Naive B cell (primary cell): ENCODE measurements around the gene COG8. TPM values are rescaled to one million over a fixed set of nuclear protein-coding genes. Genes with fewer than 3 reads are reported as not detected.
"Not testable (repeated sequence)": the region's sequence is repeated elsewhere in the genome, so short reads cannot be mapped to it uniquely, and the experiment has no call there.

ENCODE experiments used
- ATAC-seq, 2 donors: fragments of 150-1000 bp; cut with Tn5 transposase; 2 replicates each; pipeline ENCODE4 v1.10.0; 2021; ENCODE audit warnings: low read depth in 2 of 2, mild to moderate bottlenecking in 2 of 2, moderate library complexity in 2 of 2
- DNase-seq: peaks from one replicate; pipeline ENCODE4 v3.0.0; 2022
- H3K27ac Mint-ChIP-seq, 6 donors: one replicate each; pipeline ENCODE4 v1.8.0; 2020 to 2022; ENCODE audit warnings: mild to moderate bottlenecking in 6 of 6, mixed read lengths in 6 of 6, moderate library complexity in 5 of 6, inconsistent platforms in 2 of 6
- H3K27me3 Mint-ChIP-seq, 3 donors: one replicate each; pipeline ENCODE4 v1.8.0; 2021 to 2022; ENCODE audit warnings: mixed read lengths in 3 of 3, mild to moderate bottlenecking in 1 of 3
- H3K36me3 Mint-ChIP-seq, 2 donors: one replicate each; pipeline ENCODE4 v1.8.0; 2020 to 2022; ENCODE audit warnings: mixed read lengths in 2 of 2, inconsistent platforms in 1 of 2, mild to moderate bottlenecking in 1 of 2
- H3K4me1 Mint-ChIP-seq, 3 donors: one replicate each; pipeline ENCODE4 v1.8.0; 2020 to 2022; ENCODE audit warnings: mixed read lengths in 3 of 3, inconsistent platforms in 1 of 3, mild to moderate bottlenecking in 1 of 3, moderate library complexity in 1 of 3
- H3K4me3 Mint-ChIP-seq, 8 donors: one replicate each; pipeline ENCODE4 v1.8.0; 2020 to 2022; ENCODE audit warnings: mild to moderate bottlenecking in 8 of 8, mixed read lengths in 8 of 8, moderate library complexity in 8 of 8, inconsistent platforms in 2 of 8
- H3K9me3 Mint-ChIP-seq, 7 donors: one replicate each; pipeline ENCODE4 v1.8.0; 2020 to 2022; ENCODE audit warnings: mixed read lengths in 7 of 7, mild to moderate bottlenecking in 5 of 7, inconsistent platforms in 2 of 7, moderate library complexity in 1 of 7
- polyA plus RNA-seq, 6 donors: library from polyadenylated mRNA; unstranded; fragments of 300-500 nt; fragmentation: Illumina TruSeq; gene quantifications; one replicate each; pipeline ENCODE4 v1.2.3, GENCODE V29; 2021; ENCODE audit warnings: low read depth in 6 of 6

Gene COG8
- polyA plus RNA-seq, 6 donors from 2014 or later: 25.4 to 57.1 (median 34.3) TPM

DNA sequence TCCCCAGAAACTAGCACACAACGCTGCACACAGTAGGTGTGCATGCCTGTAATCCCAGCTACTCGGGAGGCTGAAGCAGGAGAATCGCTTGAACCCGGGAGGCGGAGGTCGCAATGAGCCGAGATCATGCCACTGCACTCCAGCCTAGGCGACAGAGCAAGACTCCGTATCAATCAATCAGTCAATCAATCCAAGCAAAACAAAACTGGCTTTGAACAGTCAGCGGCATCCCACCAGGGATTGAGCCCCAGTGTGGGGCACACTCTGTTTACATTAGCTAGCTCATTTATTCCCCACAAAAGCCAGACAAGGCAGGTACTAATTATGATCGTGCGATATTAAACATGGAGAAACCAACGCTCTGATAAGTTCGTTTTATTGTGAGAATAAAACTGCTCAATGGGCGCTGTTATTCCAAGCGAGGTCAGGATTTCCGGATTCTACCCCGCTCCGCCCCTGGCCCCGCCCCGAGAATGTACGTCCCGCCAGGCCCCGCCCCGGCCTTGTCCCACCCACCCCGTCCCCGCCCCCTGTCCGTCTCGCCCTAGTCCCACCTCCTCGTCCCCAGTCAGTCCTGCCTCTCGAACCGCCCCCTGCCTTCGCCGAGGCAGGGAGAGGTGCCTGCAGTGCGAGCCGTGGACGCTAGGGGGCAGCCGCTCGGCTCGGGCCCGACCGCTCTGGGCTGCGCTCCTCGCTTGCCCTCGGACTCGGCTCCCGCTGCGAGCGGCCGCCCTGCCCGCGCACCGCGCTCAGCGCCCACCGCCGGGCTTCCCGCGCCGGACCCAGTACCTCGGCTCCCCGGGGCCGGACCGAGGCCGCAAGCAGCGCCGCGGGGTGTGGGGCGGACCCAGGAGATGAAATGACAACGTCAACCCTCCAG is 28.5 kb downstream of the COG8 start, which contains the start of gene VPS4A:
VPS4A (plus strand) TSS at position 698 of the 880 bp plus-strand sequence; CDS start at position 860, 162 bp downstream.
- peak within 1 kb of the TSS; percentile 79 to 98 (median 96) for H3K27ac Mint-ChIP-seq
- peak; percentile 88 to 95 for ATAC-seq
- H3K9me3 Mint-ChIP-seq: no peaks in the 10 kb centered on the region
- H3K4me3 Mint-ChIP-seq: peak within 1 kb of the TSS; percentile 90 to 100 (median 98)
- H3K27me3 Mint-ChIP-seq: no peaks in the 10 kb centered on the region
- H3K4me1 Mint-ChIP-seq: peaks cover 15 to 31% (median 22%) of the 10 kb centered on the region in 3 donors
- no peaks in the 10 kb centered on the region for H3K36me3 Mint-ChIP-seq
- DNase-seq: peak; percentile 98

DNA sequence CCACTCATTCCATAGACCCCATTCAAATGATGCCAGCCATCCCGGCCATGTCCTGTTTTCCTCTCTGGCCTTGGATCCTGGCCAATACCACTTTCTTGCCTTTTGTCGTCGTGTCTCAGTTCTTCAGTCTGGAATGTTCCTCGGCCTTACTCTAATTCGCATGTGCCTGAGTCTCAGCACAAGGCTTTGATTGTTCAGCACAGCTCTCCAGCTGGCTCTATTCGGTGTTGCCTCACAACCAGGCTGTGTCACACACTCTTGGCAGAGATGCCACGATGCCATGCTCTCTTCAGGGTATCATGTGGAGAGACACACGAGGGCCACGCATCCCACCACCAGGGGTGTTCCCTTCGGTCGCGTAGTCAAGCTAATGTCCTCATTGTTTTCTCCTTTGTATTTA is 30.0 kb downstream of the COG8 start:
- no peaks in the 10 kb centered on the region for H3K27me3 Mint-ChIP-seq
- H3K4me1 Mint-ChIP-seq: peaks cover 15 to 25% (median 21%) of the 10 kb centered on the region in 3 donors
- DNase-seq: no peak
- H3K36me3 Mint-ChIP-seq: no peaks in the 10 kb centered on the region
- H3K9me3 Mint-ChIP-seq: no peaks in the 10 kb centered on the region
- no peak for ATAC-seq
- peak overlapping the region in 1 of 6 donors; percentile 97 for H3K27ac Mint-ChIP-seq
- peak overlapping the region in 2 of 8 donors; percentile 44 to 52 for H3K4me3 Mint-ChIP-seq

DNA sequence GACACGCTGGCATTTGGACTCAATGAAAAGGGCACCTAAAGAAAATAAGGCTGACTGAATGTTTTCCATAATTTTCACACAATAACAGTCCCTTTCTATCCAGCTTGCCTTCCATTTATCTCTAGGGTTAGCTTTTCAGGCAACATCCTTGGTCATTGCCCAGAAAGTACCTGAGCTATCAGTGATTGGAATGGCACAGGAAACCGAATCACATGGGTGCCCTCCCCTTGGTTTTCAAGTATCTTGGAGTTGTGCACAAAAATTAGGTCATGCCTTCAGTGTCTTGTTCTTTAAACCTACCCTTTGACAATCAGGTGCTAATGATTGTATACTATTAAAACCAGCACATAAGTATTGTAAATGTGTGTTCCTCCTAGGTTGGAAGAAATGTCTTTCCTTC is 31.5 kb downstream of the COG8 start:
- H3K36me3 Mint-ChIP-seq: no peaks in the 10 kb centered on the region
- DNase-seq (no peak), ATAC-seq (no peak)
- no peaks in the 10 kb centered on the region for H3K27me3 Mint-ChIP-seq
- no peaks in the 10 kb centered on the region for H3K9me3 Mint-ChIP-seq
- peak overlapping the region in 1 of 8 donors; percentile 41 for H3K4me3 Mint-ChIP-seq
- H3K4me1 Mint-ChIP-seq: peaks cover 7 to 15% (median 14%) of the 10 kb centered on the region in 3 donors
- H3K27ac Mint-ChIP-seq: no peak overlapping the region

DNA sequence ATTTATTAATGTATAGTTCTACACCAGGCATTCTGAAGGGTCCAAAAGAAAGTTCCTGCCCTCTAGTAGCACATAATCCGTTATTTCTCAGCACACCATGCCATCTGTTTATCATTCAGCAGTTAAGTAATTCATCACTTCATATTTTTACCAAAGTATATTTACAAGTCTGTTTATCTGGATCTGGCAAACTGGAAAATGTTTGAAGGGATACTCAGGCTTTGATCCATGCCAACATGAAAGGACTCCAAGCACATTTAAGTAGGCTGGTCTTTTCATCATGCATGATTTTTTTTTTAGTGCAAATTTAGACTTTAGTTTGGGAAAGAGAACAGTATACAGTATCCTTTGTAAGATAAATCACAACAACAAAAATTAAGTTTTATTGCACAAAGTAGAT is 32.3 kb downstream of the COG8 start:
- Mint-ChIP-seq H3K9me3 (no peaks in the 10 kb centered on the region), H3K36me3 (no peaks in the 10 kb centered on the region), H3K27me3 (no peaks in the 10 kb centered on the region), H3K4me1 (peaks cover 8 to 14% (median 11%) of the 10 kb centered on the region in 3 donors), H3K4me3 (no peak overlapping the region), H3K27ac (no peak overlapping the region)
- ATAC-seq (no peak), DNase-seq (no peak)

DNA sequence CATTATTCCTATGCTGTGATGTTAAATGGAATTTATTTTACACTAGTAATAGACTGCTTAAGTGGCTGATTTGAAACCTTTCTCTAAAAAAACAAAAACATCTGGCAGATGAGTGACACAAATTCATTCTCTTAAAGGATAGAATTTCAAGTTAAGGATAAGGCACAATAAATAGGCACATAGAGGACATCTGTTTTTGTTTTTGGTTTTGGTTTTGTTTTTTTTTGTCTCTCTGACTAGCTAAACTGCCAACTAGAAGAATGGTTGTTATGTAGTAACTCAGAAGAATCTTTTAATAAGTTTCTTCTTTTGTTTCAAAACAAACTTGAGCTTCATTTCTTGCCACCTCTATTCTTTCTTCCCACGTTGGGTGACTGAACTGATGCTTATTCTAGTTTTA is 33.3 kb downstream of the COG8 start:
- Mint-ChIP-seq H3K36me3 (peaks cover 0 to 3% of the 10 kb centered on the region in 2 donors), H3K4me1 (peaks cover 4 to 10% (median 5%) of the 10 kb centered on the region in 3 donors), H3K9me3 (no peaks in the 10 kb centered on the region), H3K27me3 (no peaks in the 10 kb centered on the region), H3K27ac (no peak overlapping the region), H3K4me3 (no peak overlapping the region)
- DNase-seq (no peak), ATAC-seq (no peak)

DNA sequence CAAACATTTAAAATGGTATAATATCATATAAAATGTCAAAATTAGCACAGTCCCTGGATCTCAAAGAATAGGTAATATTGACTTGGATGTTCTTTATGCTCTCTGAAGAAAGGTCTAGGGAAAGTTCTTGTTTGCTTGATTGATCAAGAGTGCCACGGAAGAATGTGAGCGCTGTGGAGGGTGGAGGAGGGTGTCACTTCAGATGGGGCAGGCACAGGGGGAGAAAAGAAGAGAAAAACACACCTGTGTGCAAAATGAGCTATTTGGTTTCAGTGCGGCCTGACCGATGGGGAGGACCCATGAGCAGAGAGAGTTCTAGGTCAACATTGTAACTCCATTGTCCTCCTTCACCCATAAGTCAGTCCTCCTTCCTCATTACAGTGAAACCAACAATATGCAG is 37.1 kb downstream of the COG8 start:
- H3K4me1 Mint-ChIP-seq: peaks cover 0 to 4% (median 2%) of the 10 kb centered on the region in 3 donors
- no peaks in the 10 kb centered on the region for H3K9me3 Mint-ChIP-seq
- ATAC-seq (no peak), DNase-seq (no peak)
- peaks cover 0 to 3% of the 10 kb centered on the region in 2 donors for H3K36me3 Mint-ChIP-seq
- no peaks in the 10 kb centered on the region for H3K27me3 Mint-ChIP-seq
- no peak overlapping the region for H3K27ac Mint-ChIP-seq
- H3K4me3 Mint-ChIP-seq: no peak overlapping the region

DNA sequence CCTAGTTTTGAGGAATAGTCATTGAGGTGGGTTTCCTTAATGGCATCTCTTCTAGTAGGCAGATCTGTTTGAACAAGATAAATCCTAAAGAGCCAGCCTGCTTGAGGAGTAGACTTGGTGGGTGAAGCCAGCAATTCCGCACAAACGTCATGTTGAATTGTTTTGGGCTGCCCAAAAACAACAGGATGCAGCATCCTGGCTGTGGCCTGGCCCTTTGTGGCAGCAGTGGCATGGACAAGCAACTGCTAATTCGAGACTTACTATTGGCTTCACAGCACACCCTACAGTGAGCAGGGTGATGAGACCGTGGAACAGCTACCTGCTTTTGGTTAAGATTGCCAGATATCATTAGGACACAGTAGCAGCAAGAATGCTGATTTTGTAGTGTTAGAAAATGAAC is 37.5 kb downstream of the COG8 start:
- Mint-ChIP-seq H3K27me3 (no peaks in the 10 kb centered on the region), H3K36me3 (peaks cover 0 to 3% of the 10 kb centered on the region in 2 donors), H3K4me3 (no peak overlapping the region), H3K4me1 (peaks cover 0 to 4% (median 2%) of the 10 kb centered on the region in 3 donors), H3K27ac (no peak overlapping the region), H3K9me3 (no peaks in the 10 kb centered on the region)
- DNase-seq (no peak), ATAC-seq (no peak)

DNA sequence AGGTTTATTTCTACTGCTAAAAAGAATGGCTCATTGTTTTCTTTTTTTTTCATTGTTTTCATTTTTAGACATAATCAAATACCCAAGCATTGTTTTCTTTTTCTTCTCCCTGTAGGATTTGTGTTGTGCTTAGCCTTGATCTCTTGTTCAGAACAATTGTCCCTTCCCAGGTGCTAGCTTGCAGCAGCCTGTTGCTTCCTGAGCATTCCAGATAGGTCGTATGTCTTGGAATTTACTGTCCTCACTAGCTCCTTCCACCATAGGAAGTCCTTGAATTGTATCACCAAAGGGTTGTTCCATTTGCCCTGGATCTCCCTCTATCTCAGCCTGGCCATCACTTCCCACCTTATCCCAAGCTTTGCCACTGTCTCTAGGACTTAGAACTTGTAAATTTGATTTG is 38.2 kb downstream of the COG8 start:
- peaks cover 0 to 3% of the 10 kb centered on the region in 2 donors for H3K36me3 Mint-ChIP-seq
- no peaks in the 10 kb centered on the region for H3K27me3 Mint-ChIP-seq
- DNase-seq (no peak), ATAC-seq (no peak)
- peaks cover 0 to 4% (median 2%) of the 10 kb centered on the region in 3 donors for H3K4me1 Mint-ChIP-seq
- H3K9me3 Mint-ChIP-seq: no peaks in the 10 kb centered on the region
- H3K27ac Mint-ChIP-seq: no peak overlapping the region
- no peak overlapping the region for H3K4me3 Mint-ChIP-seq

DNA sequence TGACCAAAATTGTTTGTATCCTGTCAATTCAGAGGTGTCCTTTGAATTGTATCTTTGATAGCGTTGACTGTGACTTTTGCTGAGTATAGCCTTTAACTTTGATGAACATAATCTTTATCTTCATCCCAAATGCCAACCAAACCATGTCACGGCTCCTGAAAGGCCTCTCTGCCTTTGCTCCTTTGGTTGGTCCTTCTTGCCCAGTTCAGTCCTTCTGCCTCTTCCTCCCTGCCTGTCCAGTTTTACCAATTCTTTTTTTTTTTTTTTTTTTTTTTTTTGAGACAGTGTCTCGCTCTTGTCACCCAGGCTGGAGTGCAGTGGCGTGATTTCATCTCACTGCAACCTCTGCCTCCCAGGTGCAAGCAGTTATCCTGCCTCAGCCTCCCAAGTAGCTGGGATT is 41.1 kb downstream of the COG8 start:
- Mint-ChIP-seq H3K27me3 (no peaks in the 10 kb centered on the region), H3K36me3 (peaks cover 0 to 3% of the 10 kb centered on the region in 2 donors), H3K4me3 (no peak overlapping the region), H3K4me1 (peaks cover 0 to 4% (median 2%) of the 10 kb centered on the region in 3 donors), H3K27ac (peak overlapping the region in 1 of 6 donors; percentile 49), H3K9me3 (no peaks in the 10 kb centered on the region)
- DNase-seq: no peak
- ATAC-seq: no peak

DNA sequence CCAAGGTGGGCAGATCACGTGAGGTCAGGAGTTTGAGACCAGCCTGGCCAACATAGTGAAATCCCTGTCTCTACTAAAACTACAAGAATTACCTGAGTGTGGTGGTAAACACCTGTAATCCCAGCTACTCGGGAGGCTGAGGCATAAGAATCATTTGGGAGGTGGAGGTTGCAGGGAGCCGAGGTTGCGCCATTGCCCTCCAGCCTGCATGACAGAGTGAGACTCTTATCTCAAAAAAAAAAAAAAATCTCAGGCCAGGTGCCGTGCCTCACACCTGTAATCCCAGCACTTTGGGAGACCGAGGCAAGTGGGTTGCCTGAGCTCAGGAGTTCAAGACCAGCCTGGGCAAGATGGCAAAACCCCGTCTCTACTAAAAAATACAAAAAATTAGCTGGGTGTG is 42.6 kb downstream of the COG8 start:
- not testable (repeated sequence) for H3K9me3 Mint-ChIP-seq, H3K4me3 Mint-ChIP-seq, H3K4me1 Mint-ChIP-seq, H3K36me3 Mint-ChIP-seq, H3K27ac Mint-ChIP-seq, H3K27me3 Mint-ChIP-seq, DNase-seq, ATAC-seq

DNA sequence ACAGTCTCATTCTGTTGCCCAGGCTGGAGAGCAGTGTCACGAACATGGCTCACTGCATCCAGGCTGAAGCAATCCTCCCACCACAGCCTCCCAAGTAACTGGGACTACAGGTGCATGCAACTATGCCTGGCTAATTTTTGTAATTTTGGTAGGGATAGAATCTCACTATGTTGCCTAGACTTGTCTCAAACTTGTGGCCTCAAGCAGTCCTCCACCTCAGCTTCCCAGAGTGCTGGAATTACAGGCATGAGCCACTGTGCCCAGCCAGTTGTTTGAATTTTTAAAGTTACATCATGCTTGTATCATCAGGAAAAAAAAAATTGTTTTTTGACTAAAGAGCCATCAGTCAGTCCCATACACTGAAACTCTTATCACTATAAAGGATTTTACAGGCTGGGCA is 45.3 kb downstream of the COG8 start:
- Mint-ChIP-seq H3K27ac (peak overlapping the region in 1 of 6 donors; percentile 33), H3K4me1 (no peaks in the 10 kb centered on the region), H3K27me3 (no peaks in the 10 kb centered on the region), H3K4me3 (no peak overlapping the region), H3K36me3 (no peaks in the 10 kb centered on the region), H3K9me3 (no peaks in the 10 kb centered on the region)
- ATAC-seq: no peak
- DNase-seq: no peak

DNA sequence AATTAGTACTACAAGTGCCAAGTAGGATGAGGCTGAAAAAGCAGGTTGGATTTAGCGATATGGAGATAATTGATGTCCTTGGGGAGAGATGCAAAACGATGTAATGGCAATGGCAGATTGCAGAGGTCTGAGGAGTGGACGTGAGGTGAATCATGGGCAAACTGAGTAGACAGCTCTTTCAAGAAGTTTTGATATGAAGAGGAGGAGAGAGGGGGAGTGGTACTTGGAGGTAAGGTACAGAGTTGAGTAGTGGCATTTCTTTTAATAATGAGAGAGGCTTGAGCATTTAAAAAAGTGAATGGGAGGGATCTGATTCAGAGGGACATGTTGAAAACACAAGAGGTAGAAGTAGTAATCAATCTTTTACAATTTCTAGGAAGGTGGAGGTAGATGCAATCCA is 46.0 kb downstream of the COG8 start:
- Mint-ChIP-seq H3K9me3 (no peaks in the 10 kb centered on the region), H3K4me1 (no peaks in the 10 kb centered on the region)

DNA sequence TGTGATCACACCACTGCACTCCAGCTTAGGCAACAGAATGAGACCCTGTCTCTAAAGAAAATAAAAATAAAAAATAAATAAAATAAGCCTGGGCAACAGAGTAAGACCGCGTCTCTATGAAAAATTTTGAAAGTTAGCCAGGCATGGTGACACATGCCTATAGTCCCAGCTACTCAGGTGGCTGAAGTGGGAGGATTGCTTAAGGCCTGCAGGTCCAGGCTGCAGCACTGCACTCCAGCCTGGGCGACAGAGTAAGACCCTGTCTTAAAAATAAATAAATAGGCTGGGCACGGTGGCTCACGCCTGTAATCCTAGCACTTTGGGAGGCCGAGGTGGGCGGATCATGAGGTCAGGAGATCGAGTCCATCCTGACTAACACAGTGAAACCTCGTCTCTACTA is 47.7 kb downstream of the COG8 start:
- not testable (repeated sequence) for H3K27ac Mint-ChIP-seq, DNase-seq, H3K4me1 Mint-ChIP-seq, H3K9me3 Mint-ChIP-seq, H3K4me3 Mint-ChIP-seq, H3K27me3 Mint-ChIP-seq, H3K36me3 Mint-ChIP-seq, ATAC-seq

More for the DNA sequence above, 46.0 kb downstream of the COG8 start:
- Mint-ChIP-seq H3K36me3 (no peaks in the 10 kb centered on the region), H3K27me3 (no peaks in the 10 kb centered on the region), H3K4me3 (no peak overlapping the region), H3K27ac (peak overlapping the region in 1 of 6 donors; percentile 42)
- no peak for ATAC-seq
- DNase-seq: no peak
